A549 (cell line): ENCODE data around the gene VSIR.

ENCODE experiments used
- BHLHE40 ChIP-seq: IDR thresholded peaks from 2 replicates; pipeline ENCODE4 v1.6.1; 2012; ENCODE audit warnings: low read depth, low read length, inconsistent platforms
- CEBPB ChIP-seq, 2 experiments: fragments of >200 bp in 1 of 2; sonication (Bioruptor Twin) in 1 of 2; formaldehyde crosslinking in 1 of 2; IDR thresholded peaks; 2 replicates each; pipeline ENCODE4 v1.6.1; 2012 to 2016
- CHD2 ChIP-seq: fragments of 150-350 bp; IDR thresholded peaks from 2 replicates; pipeline ENCODE4 v1.6.1; 2014; ENCODE audit warnings: low read length; ENCODE audit not compliant: partially characterized antibody
- CHD4 ChIP-seq: fragments of 200-600 bp; sonication (generic); IDR thresholded peaks from 2 replicates; pipeline ENCODE4 v1.6.1; 2016; ENCODE audit warnings: antibody characterized with exemption, mild to moderate bottlenecking, borderline replicate concordance
- CTCF ChIP-seq: fragments of >200 bp; sonication (Bioruptor Twin); formaldehyde crosslinking; IDR thresholded peaks from 3 replicates; pipeline ENCODE4 v1.5.1; 2016
- JUN ChIP-seq, 2 experiments: fragments of >200 bp; sonication (Bioruptor Twin); formaldehyde crosslinking; IDR thresholded peaks; 2 replicates in 1 of 2; 3 replicates in 1 of 2; pipeline ENCODE4 v1.6.1; 2016 to 2017
- KDM1A ChIP-seq: fragments of 200-600 bp; sonication (generic); IDR thresholded peaks from 2 replicates; pipeline ENCODE4 v1.6.1; 2016; ENCODE audit warnings: low read depth, mild to moderate bottlenecking
- POLR2A ChIP-seq: IDR thresholded peaks from 2 replicates; pipeline ENCODE4 v1.6.1; 2012; ENCODE audit warnings: mild to moderate bottlenecking, low read length
- RARB ChIP-seq: fragments of 250-450 bp; sonication (Bioruptor Pico); IDR thresholded peaks from 2 replicates; pipeline ENCODE4 v1.8.0; 2021; ENCODE audit warnings: mild to moderate bottlenecking, moderate library complexity
- RFX5 ChIP-seq: fragments of 450-650 bp; IDR thresholded peaks from 2 replicates; pipeline ENCODE4 v1.7.1; 2014; ENCODE audit warnings: antibody characterized with exemption, mild to moderate bottlenecking, moderate library complexity
- SMC3 ChIP-seq: fragments of >200 bp; sonication (Bioruptor Twin); formaldehyde crosslinking; IDR thresholded peaks from 3 replicates; pipeline ENCODE4 v1.6.1; 2018; ENCODE audit warnings: inconsistent platforms
- USF2 ChIP-seq: fragments of 450-650 bp; IDR thresholded peaks from 2 replicates; pipeline ENCODE4 v1.6.1; 2014; ENCODE audit warnings: antibody characterized with exemption
- ZSCAN20 ChIP-seq: fragments of 250-450 bp; sonication (Bioruptor Pico); IDR thresholded peaks from 2 replicates; pipeline ENCODE4 v1.8.0; 2022; ENCODE audit warnings: mild to moderate bottlenecking, moderate library complexity

GRCh38 chr10:71788954-71789353 lies 15.6 kb upstream of the VSIR start:
- TF ChIP-seq CTCF (no peak), USF2 (no peak), RFX5 (no peak), SMC3 (no peak), ZSCAN20 (CRISPR knock-in tag) (no peak), JUN (IDR thresholded peaks at IDR 0.05) (no peak), KDM1A (no peak), CHD4 (no peak), RARB (no peak), CEBPB (IDR thresholded peaks at IDR 0.05) (no peak), BHLHE40 (no peak), POLR2A (no peak), CHD2 (no peak)
